CD14-positive monocyte (primary cell): ENCODE measurements around the gene PARVG. TPM values are rescaled to one million over a fixed set of nuclear protein-coding genes. Genes with fewer than 3 reads are reported as not detected.

Experiments used
- DNase-seq, 3 donors: peaks; one replicate each; pipeline ENCODE4 v3.0.0-alpha.2; 2011 to 2022
- H2AFZ ChIP-seq: 2 replicates; pipeline ENCODE4 v1.6.0; 2012; ENCODE audit warnings: mild to moderate bottlenecking, low read depth, low read length, inconsistent platforms; ENCODE audit not compliant: insufficient read depth, poor library complexity, severe bottlenecking
- H3K27ac ChIP-seq, 2 donors: 1 replicate in 1 of 2; 2 replicates in 1 of 2; pipeline ENCODE4 v1.5.1; 2012 to 2013; ENCODE audit warnings: low read length in 2 of 2, control low read depth in 1 of 2, inconsistent platforms in 1 of 2, low read depth in 1 of 2, mild to moderate bottlenecking in 1 of 2
- H3K27me3 ChIP-seq, 2 donors: one replicate each; pipeline versions ENCODE4 v1.6.0 to v1.6.1; 2011 to 2013; ENCODE audit warnings: low read length in 2 of 2; ENCODE audit not compliant: control insufficient read depth in 2 of 2, insufficient read depth in 2 of 2
- H3K36me3 ChIP-seq, 2 donors: replicated peaks in 1 of 2; 1 replicate in 1 of 2; 2 replicates in 1 of 2; pipeline versions ENCODE4 v1.5.1 to v1.6.1; 2012 to 2013; ENCODE audit warnings: low read length in 2 of 2, control low read depth in 1 of 2, inconsistent platforms in 1 of 2, mild to moderate bottlenecking in 1 of 2; ENCODE audit not compliant: insufficient read depth in 2 of 2, control insufficient read depth in 1 of 2
- H3K4me1 ChIP-seq, 2 donors: 1 replicate in 1 of 2; 2 replicates in 1 of 2; pipeline versions ENCODE4 v1.5.1 to v1.6.1; 2012 to 2013; ENCODE audit warnings: low read length in 2 of 2, control low read depth in 1 of 2, inconsistent platforms in 1 of 2, mild to moderate bottlenecking in 1 of 2, moderate library complexity in 1 of 2; ENCODE audit not compliant: insufficient read depth in 2 of 2, control insufficient read depth in 1 of 2
- H3K4me2 ChIP-seq: replicated peaks from 2 replicates; pipeline ENCODE3; 2012; ENCODE audit warnings: low read length, moderate library complexity, mild to moderate bottlenecking; ENCODE audit not compliant: poor library complexity, severe bottlenecking; ENCODE audit errors: extremely low read depth
- H3K4me3 ChIP-seq, 3 experiments: fragments of 200-600 bp in 1 of 3; sonication (generic) in 1 of 3; replicated peaks in 1 of 3; 1 replicate in 2 of 3; 2 replicates in 1 of 3; pipeline ENCODE4 v1.5.1; 2011 to 2013; ENCODE audit warnings: low read length in 3 of 3, mild to moderate bottlenecking in 3 of 3, control low read depth in 2 of 3, low read depth in 2 of 3, inconsistent platforms in 1 of 3, moderate library complexity in 1 of 3
- H3K79me2 ChIP-seq: 2 replicates; pipeline ENCODE4 v1.6.0; 2012; ENCODE audit warnings: mild to moderate bottlenecking, control low read depth, inconsistent platforms, low read length, moderate library complexity; ENCODE audit not compliant: insufficient read depth
- H3K9ac ChIP-seq: 2 replicates; pipeline ENCODE4 v1.6.0; 2017; ENCODE audit warnings: low read length, mild to moderate bottlenecking; ENCODE audit not compliant: insufficient read depth, poor library complexity, severe bottlenecking
- H3K9me3 ChIP-seq, 2 donors: replicated peaks in 1 of 2; 1 replicate in 1 of 2; 2 replicates in 1 of 2; pipeline versions ENCODE4 v1.5.1 to v1.6.1; 2012 to 2013; ENCODE audit warnings: low read length in 2 of 2, control low read depth in 1 of 2; ENCODE audit not compliant: control insufficient read depth in 1 of 2, insufficient read depth in 1 of 2
- H4K20me1 ChIP-seq: 2 replicates; pipeline ENCODE4 v1.6.0; 2012; ENCODE audit warnings: mild to moderate bottlenecking, low read length, control low read depth, moderate library complexity; ENCODE audit not compliant: insufficient read depth
- H3K27ac Mint-ChIP-seq, 7 donors: one replicate each; pipeline ENCODE4 v1.8.0; 2020; ENCODE audit warnings: mild to moderate bottlenecking in 7 of 7, mixed read lengths in 7 of 7, moderate library complexity in 6 of 7, inconsistent platforms in 2 of 7
- H3K27me3 Mint-ChIP-seq, 3 donors: one replicate each; pipeline ENCODE4 v1.8.0; 2021 to 2022; ENCODE audit warnings: low read depth in 3 of 3, mild to moderate bottlenecking in 3 of 3, mixed read lengths in 3 of 3, moderate library complexity in 3 of 3, inconsistent platforms in 1 of 3
- H3K36me3 Mint-ChIP-seq, 2 donors: one replicate each; pipeline ENCODE4 v1.8.0; 2020; ENCODE audit warnings: mixed read lengths in 2 of 2, inconsistent platforms in 1 of 2, mild to moderate bottlenecking in 1 of 2
- H3K4me1 Mint-ChIP-seq: one replicate; pipeline ENCODE4 v1.8.0; 2020; ENCODE audit warnings: mild to moderate bottlenecking, mixed read lengths
- H3K4me3 Mint-ChIP-seq, 2 donors: one replicate each; pipeline ENCODE4 v1.8.0; 2020; ENCODE audit warnings: mild to moderate bottlenecking in 2 of 2, mixed read lengths in 2 of 2, moderate library complexity in 1 of 2
- H3K9me3 Mint-ChIP-seq, 7 donors: one replicate each; pipeline ENCODE4 v1.8.0; 2020 to 2022; ENCODE audit warnings: mixed read lengths in 7 of 7, mild to moderate bottlenecking in 6 of 7, moderate library complexity in 6 of 7, inconsistent platforms in 2 of 7
- CTCF ChIP-seq: fragments of 200-600 bp; IDR thresholded peaks from one replicate; pipeline ENCODE4 v1.8.0; 2022; ENCODE audit warnings: antibody characterized with exemption, mild to moderate bottlenecking
- WGBS: methylation state at CpG from one replicate; pipeline ENCODE4 v1.1.5; 2013; ENCODE audit warnings: missing lambda C conversion rate; ENCODE audit not compliant: insufficient coverage; 5-methylcytosine and 5-hydroxymethylcytosine counted together
- intact Hi-C, 2 donors: fragments of 100-400 bp; cut with micrococcal nuclease; formaldehyde crosslinking; loops; one replicate each; pipeline versions ENCODE4 v1.15.0 to v1.15.1; 2023
- polyA plus RNA-seq, 3 donors: library from polyadenylated mRNA; depleted of rRNA in 1 of 3; unstranded in 2 of 3; stranded (reverse) in 1 of 3; fragments of 300-500 nt in 2 of 3; fragments of >200 nt in 1 of 3; fragmentation: Illumina TruSeq in 2 of 3; gene quantifications; 1 replicate in 2 of 3; 2 replicates in 1 of 3; pipeline ENCODE4 v1.2.3, GENCODE V29; 2012 to 2021

Gene PARVG
- polyA plus RNA-seq, 3 donors, result 169 to 577 (median 190) TPM

- H3K36me3 Mint-ChIP-seq, result peaks cover 34 to 47% of the 10 kb centered on the region in 2 donors
- H3K27ac Mint-ChIP-seq, result no peak overlapping the region
- DNase-seq, result no peak
- Histone ChIP-seq H3K9me3 (no peaks in the 10 kb centered on the region), H3K79me2 (no peaks in the 10 kb centered on the region), H2AFZ (no peak overlapping the region), H3K36me3 (peaks cover 8 to 30% of the 10 kb centered on the region in 2 donors), H3K4me3 (no peak overlapping the region), H4K20me1 (no peaks in the 10 kb centered on the region), H3K9ac (no peak overlapping the region), H3K27me3 (no peaks in the 10 kb centered on the region), H3K4me1 (peaks cover 11 to 12% of the 10 kb centered on the region in 2 donors), H3K4me2 (no peak overlapping the region), H3K27ac (no peak overlapping the region)
- peaks cover 18% of the 10 kb centered on the region for H3K4me1 Mint-ChIP-seq
- 85% methylated on average over 7 of the region's 11 CpGs for WGBS
- intact Hi-C loops, result no loop called here
- peaks cover 0 to 2% (median 2%) of the 10 kb centered on the region in 3 donors for H3K27me3 Mint-ChIP-seq
- TF ChIP-seq CTCF, result no peak
- H3K4me3 Mint-ChIP-seq, result no peak overlapping the region
- H3K9me3 Mint-ChIP-seq, result no peaks in the 10 kb centered on the region
Observed at GRCh38 chr22:44164031-44164430, 16.7 kb upstream of the PARVG start.

- Histone ChIP-seq H3K9ac (no peak overlapping the region), H3K9me3 (no peaks in the 10 kb centered on the region), H3K4me3 (no peak overlapping the region), H3K79me2 (no peaks in the 10 kb centered on the region), H3K4me2 (no peak overlapping the region), H3K36me3 (peaks cover 2 to 26% of the 10 kb centered on the region in 2 donors), H4K20me1 (no peaks in the 10 kb centered on the region), H3K27me3 (no peaks in the 10 kb centered on the region), H3K27ac (no peak overlapping the region), H3K4me1 (peaks cover 6 to 7% of the 10 kb centered on the region in 2 donors), H2AFZ (no peak overlapping the region)
- Mint-ChIP-seq H3K9me3 (no peaks in the 10 kb centered on the region), H3K36me3 (peaks cover 28 to 44% of the 10 kb centered on the region in 2 donors), H3K27me3 (peaks cover 0 to 2% (median 0%) of the 10 kb centered on the region in 3 donors), H3K4me3 (no peak overlapping the region), H3K27ac (no peak overlapping the region), H3K4me1 (peaks cover 8% of the 10 kb centered on the region)
- intact Hi-C loops, result no loop called here
- TF ChIP-seq CTCF, result no peak
- WGBS, result 98% methylated on average over 14 of the region's 15 CpGs
- DNase-seq, result no peak
Observed at GRCh38 chr22:44165286-44165874, 15.3 kb upstream of the PARVG start.
